H1 (cell line): ENCODE data around the gene PDZD4. TPM values are rescaled to one million over a fixed set of nuclear protein-coding genes. Genes with fewer than 3 reads are reported as not detected.
A peak's percentile ranks its signal among the peaks of the same experiment; 100 is the strongest.

Source experiments
- CTCF ChIA-PET: fragments of 300-600 bp; sonication (Branson Sonifier 250); formaldehyde crosslinking; loops from one replicate; lab custom pipeline; 2021; ENCODE audit not compliant: partially characterized antibody; lab: Charles Lee
- POLR2A ChIA-PET: fragments of 300-600 bp; sonication (Branson Sonifier 250); formaldehyde crosslinking; loops from one replicate; lab custom pipeline; 2021; ENCODE audit warnings: inconsistent platforms; ENCODE audit not compliant: partially characterized antibody; lab: Charles Lee
- DNase-seq, 2 experiments: peaks; one replicate each; pipeline versions ENCODE4 v3.0.0 to v3.0.0-alpha.2; 2010 to 2022; ENCODE audit warnings: low spot score in 2 of 2, low read depth in 1 of 2, mixed read lengths in 1 of 2
- FAIRE-seq: peaks from 2 replicates; lab custom pipeline; 2011; peaks lifted over from hg19 to GRCh38; lab: Jason Lieb, UNC
- H2AFZ ChIP-seq: 2 replicates; pipeline ENCODE4 v1.8.1; 2012; ENCODE audit warnings: low read length, inconsistent platforms
- H2AK5ac ChIP-seq: 2 replicates; pipeline ENCODE4 v1.6.1; 2013; ENCODE audit warnings: low read depth, low read length
- H2BK120ac ChIP-seq: replicated peaks from 2 replicates; pipeline ENCODE3; 2013; ENCODE audit warnings: low read depth, low read length, inconsistent platforms
- H2BK12ac ChIP-seq: 2 replicates; pipeline ENCODE4 v1.6.1; 2013; ENCODE audit warnings: low read depth, low read length
- H2BK15ac ChIP-seq: 2 replicates; pipeline ENCODE4 v1.6.1; 2013; ENCODE audit warnings: low read length
- H2BK20ac ChIP-seq: 2 replicates; pipeline ENCODE4 v1.6.1; 2013; ENCODE audit warnings: low read length
- H2BK5ac ChIP-seq: 2 replicates; pipeline ENCODE4 v1.6.1; 2013; ENCODE audit warnings: low read depth, low read length
- H3K14ac ChIP-seq: 2 replicates; pipeline ENCODE4 v1.6.1; 2013; ENCODE audit warnings: inconsistent platforms; ENCODE audit not compliant: insufficient read length
- H3K18ac ChIP-seq: 2 replicates; pipeline ENCODE4 v1.6.1; 2013; ENCODE audit warnings: low read length; ENCODE audit errors: extremely low read depth
- H3K23ac ChIP-seq: 2 replicates; pipeline ENCODE4 v1.6.1; 2013; ENCODE audit warnings: inconsistent platforms; ENCODE audit not compliant: insufficient read length
- H3K23me2 ChIP-seq: 2 replicates; pipeline ENCODE4 v1.6.1; 2013; ENCODE audit warnings: low read depth, low read length
- H3K27ac ChIP-seq: 2 replicates; pipeline ENCODE4 v1.6.1; 2011; ENCODE audit warnings: low read depth, low read length, inconsistent platforms
- H3K27me3 ChIP-seq, 4 experiments: replicated peaks in 1 of 4; 1 replicate in 1 of 4; 2 replicates in 3 of 4; pipeline versions ENCODE4 v1.6.1 to v1.8.1; 2011 to 2013; ENCODE audit warnings: low read length in 3 of 4, mild to moderate bottlenecking in 3 of 4, inconsistent platforms in 2 of 4, mixed read lengths in 2 of 4, moderate library complexity in 1 of 4; ENCODE audit not compliant: control insufficient read depth in 3 of 4, insufficient read depth in 3 of 4; ENCODE audit errors: extremely low read depth in 1 of 4
- H3K36me3 ChIP-seq, 4 experiments: 2 replicates each; pipeline versions ENCODE4 v1.6.1 to v1.8.1; 2011 to 2013; ENCODE audit warnings: mild to moderate bottlenecking in 4 of 4, low read length in 3 of 4, moderate library complexity in 2 of 4, control low read depth in 1 of 4, inconsistent platforms in 1 of 4; ENCODE audit not compliant: insufficient read depth in 4 of 4, control insufficient read depth in 2 of 4
- H3K4ac ChIP-seq: replicated peaks from 2 replicates; pipeline ENCODE3; 2013; ENCODE audit warnings: low read length, low read depth, mixed read lengths, inconsistent platforms; ENCODE audit not compliant: insufficient read length
- H3K4me1 ChIP-seq, 4 experiments: replicated peaks in 1 of 4; 1 replicate in 1 of 4; 2 replicates in 3 of 4; pipeline versions ENCODE4 v1.6.1 to v1.8.1; 2011 to 2013; ENCODE audit warnings: low read length in 3 of 4, inconsistent platforms in 2 of 4, mixed read lengths in 1 of 4; ENCODE audit not compliant: insufficient read depth in 4 of 4, control insufficient read depth in 3 of 4
- H3K4me2 ChIP-seq, 2 experiments: 2 replicates each; pipeline versions ENCODE4 v1.6.1 to v1.8.1; 2011 to 2013; ENCODE audit warnings: low read depth in 2 of 2, low read length in 2 of 2, control low read depth in 1 of 2, inconsistent platforms in 1 of 2, mild to moderate bottlenecking in 1 of 2; ENCODE audit not compliant: insufficient read depth in 1 of 2
- H3K4me3 ChIP-seq, 4 experiments: fragments of 200-600, 300-600 bp in 1 of 4; sonication (generic), shearing (Covaris generic), sonication (Bioruptor Twin) in 1 of 4; 2 replicates each; pipeline versions ENCODE4 v1.5.1 to v1.8.1; 2011 to 2016; ENCODE audit warnings: low read length in 4 of 4, low read depth in 3 of 4, control low read depth in 2 of 4, inconsistent platforms in 2 of 4, mild to moderate bottlenecking in 2 of 4, mixed read lengths in 1 of 4, moderate library complexity in 1 of 4; ENCODE audit not compliant: insufficient read depth in 2 of 4; ENCODE audit errors: extremely low read depth in 1 of 4
- H3K56ac ChIP-seq: replicated peaks from 2 replicates; pipeline ENCODE3; 2013; ENCODE audit warnings: low read depth, mild to moderate bottlenecking, mixed read lengths, low read length, inconsistent platforms; ENCODE audit not compliant: insufficient read length
- H3K79me1 ChIP-seq: 2 replicates; pipeline ENCODE4 v1.6.1; 2013; ENCODE audit warnings: low read depth, low read length, control low read depth
- H3K79me2 ChIP-seq, 2 experiments: 2 replicates each; pipeline versions ENCODE4 v1.6.1 to v1.8.1; 2012 to 2013; ENCODE audit warnings: low read length in 2 of 2, mild to moderate bottlenecking in 2 of 2, inconsistent platforms in 1 of 2; ENCODE audit not compliant: insufficient read depth in 2 of 2, control insufficient read depth in 1 of 2
- H3K9ac ChIP-seq, 4 experiments: replicated peaks in 1 of 4; 1 replicate in 1 of 4; 2 replicates in 3 of 4; pipeline versions ENCODE4 v1.6.1 to v1.8.1; 2011 to 2013; ENCODE audit warnings: low read depth in 3 of 4, low read length in 3 of 4, control low read depth in 2 of 4, mild to moderate bottlenecking in 2 of 4, moderate library complexity in 2 of 4, inconsistent platforms in 1 of 4; ENCODE audit errors: extremely low read depth in 1 of 4
- H3K9me3 ChIP-seq, 2 experiments: 2 replicates each; pipeline versions ENCODE4 v1.6.1 to v1.8.1; 2012 to 2013; ENCODE audit warnings: mild to moderate bottlenecking in 2 of 2, moderate library complexity in 2 of 2, control low read depth in 1 of 2, inconsistent platforms in 1 of 2, low read depth in 1 of 2, low read length in 1 of 2, mixed read lengths in 1 of 2; ENCODE audit not compliant: insufficient read depth in 2 of 2
- H4K20me1 ChIP-seq, 2 experiments: replicated peaks in 1 of 2; 2 replicates each; pipeline versions ENCODE3 to v1.8.1; 2011 to 2013; ENCODE audit warnings: inconsistent platforms in 2 of 2, low read length in 2 of 2, mild to moderate bottlenecking in 1 of 2; ENCODE audit not compliant: insufficient read depth in 2 of 2, control insufficient read depth in 1 of 2
- H4K5ac ChIP-seq: 2 replicates; pipeline ENCODE4 v1.6.1; 2013; ENCODE audit warnings: low read length, low read depth, mixed read lengths, inconsistent platforms; ENCODE audit not compliant: insufficient read length
- H4K8ac ChIP-seq: 2 replicates; pipeline ENCODE4 v1.8.0; 2013; ENCODE audit warnings: mild to moderate bottlenecking, moderate library complexity, low read length, inconsistent platforms; ENCODE audit not compliant: insufficient read depth; ENCODE audit errors: extremely low read depth
- H4K91ac ChIP-seq: replicated peaks from 2 replicates; pipeline ENCODE3; 2013; ENCODE audit warnings: low read length, mixed read lengths, inconsistent platforms; ENCODE audit not compliant: insufficient read length
- BRCA1 ChIP-seq: IDR thresholded peaks from 2 replicates; pipeline ENCODE4 v1.6.1; 2012; ENCODE audit warnings: low read depth, low read length, improper control_type of control experiment
- CBX8 ChIP-seq: fragments of 300-800, 300-1000 bp; sonication (generic); IDR thresholded peaks from 2 replicates; pipeline ENCODE4 v1.7.1; 2016; ENCODE audit warnings: low read depth, low read length, borderline replicate concordance
- CREB1 ChIP-seq: IDR thresholded peaks from 2 replicates; pipeline ENCODE4 v1.6.1; 2012; ENCODE audit warnings: inconsistent platforms
- JUN ChIP-seq: IDR thresholded peaks from 2 replicates; pipeline ENCODE4 v1.6.1; 2011; ENCODE audit warnings: low read depth, mild to moderate bottlenecking, improper control_type of control experiment, low read length
- NRF1 ChIP-seq: IDR thresholded peaks from 2 replicates; pipeline ENCODE4 v1.6.1; 2011; ENCODE audit warnings: mild to moderate bottlenecking, low read depth, low read length, improper control_type of control experiment
- POLR2A ChIP-seq, 2 experiments: IDR thresholded peaks; 1 replicate in 1 of 2; 2 replicates in 1 of 2; pipeline ENCODE4 v1.6.1; 2011; ENCODE audit warnings: low read depth in 2 of 2, low read length in 2 of 2, mild to moderate bottlenecking in 2 of 2; ENCODE audit errors: control extremely low read depth in 1 of 2
- POLR2AphosphoS5 ChIP-seq: IDR thresholded peaks from 2 replicates; pipeline ENCODE4 v1.6.1; 2011; ENCODE audit warnings: low read depth, low read length
- SP4 ChIP-seq: IDR thresholded peaks from 2 replicates; pipeline ENCODE4 v1.6.1; 2012; ENCODE audit warnings: low read length, inconsistent platforms
- TAF1 ChIP-seq: IDR thresholded peaks from 2 replicates; pipeline ENCODE4 v1.6.1; 2011; ENCODE audit warnings: mild to moderate bottlenecking, low read depth, low read length
- YY1 ChIP-seq: IDR thresholded peaks from 2 replicates; pipeline ENCODE4 v1.6.1; 2011; ENCODE audit warnings: low read depth, mild to moderate bottlenecking, low read length
- WGBS, 2 experiments: shearing (Covaris generic) in 1 of 2; methylation state at CpG; one replicate each; pipeline versions ENCODE4 v1.1.6 to v1.1.7; 2013 to 2015; ENCODE audit warnings: low lambda C conversion rate in 2 of 2, mixed read lengths in 2 of 2, inconsistent platforms in 1 of 2, low coverage in 1 of 2, missing lambda C conversion rate in 1 of 2; ENCODE audit not compliant: insufficient replicate concordance in 2 of 2, insufficient coverage in 1 of 2, insufficient read length in 1 of 2; ENCODE audit errors: extremely low coverage in 1 of 2, missing lambda C conversion rate in 1 of 2; 5-methylcytosine and 5-hydroxymethylcytosine counted together
- polyA plus RNA-seq, 7 experiments: library from polyadenylated mRNA; depleted of rRNA in 3 of 7; stranded (reverse) in 5 of 7; unstranded in 2 of 7; fragments of >200 nt in 5 of 7; fragments of 200-250 nt in 2 of 7; gene quantifications; 1 replicate in 5 of 7; 2 replicates in 1 of 7; 4 replicates in 1 of 7; pipeline versions ENCODE4 v1.2.1 to v1.2.3, GENCODE V29; 2011 to 2013; ENCODE audit warnings: missing spikeins in 2 of 7, mixed read lengths in 2 of 7
- total RNA-seq: library from RNA; stranded (reverse); fragmentation: NEBNext Ultra II Directional; extraction: Animal tissue kit (Norgen Biotek cat#: 25700); gene quantifications from 2 replicates; pipeline ENCODE4 v1.2.1, GENCODE V29; 2021
- TF ChIP-seq, protein P1 (sequence below): IDR thresholded peaks from 2 replicates; pipeline ENCODE4 v1.6.1; 2011; ENCODE audit warnings: low read depth, mild to moderate bottlenecking, low read length; ENCODE audit not compliant: insufficient read depth

Gene PDZD4
- total and polyA plus RNA-seq, 2 of the 8 experiments (the other 6 are each of a cell fraction or from before 2014, with no cell fraction given): 45.8 to 169 TPM

DNA sequence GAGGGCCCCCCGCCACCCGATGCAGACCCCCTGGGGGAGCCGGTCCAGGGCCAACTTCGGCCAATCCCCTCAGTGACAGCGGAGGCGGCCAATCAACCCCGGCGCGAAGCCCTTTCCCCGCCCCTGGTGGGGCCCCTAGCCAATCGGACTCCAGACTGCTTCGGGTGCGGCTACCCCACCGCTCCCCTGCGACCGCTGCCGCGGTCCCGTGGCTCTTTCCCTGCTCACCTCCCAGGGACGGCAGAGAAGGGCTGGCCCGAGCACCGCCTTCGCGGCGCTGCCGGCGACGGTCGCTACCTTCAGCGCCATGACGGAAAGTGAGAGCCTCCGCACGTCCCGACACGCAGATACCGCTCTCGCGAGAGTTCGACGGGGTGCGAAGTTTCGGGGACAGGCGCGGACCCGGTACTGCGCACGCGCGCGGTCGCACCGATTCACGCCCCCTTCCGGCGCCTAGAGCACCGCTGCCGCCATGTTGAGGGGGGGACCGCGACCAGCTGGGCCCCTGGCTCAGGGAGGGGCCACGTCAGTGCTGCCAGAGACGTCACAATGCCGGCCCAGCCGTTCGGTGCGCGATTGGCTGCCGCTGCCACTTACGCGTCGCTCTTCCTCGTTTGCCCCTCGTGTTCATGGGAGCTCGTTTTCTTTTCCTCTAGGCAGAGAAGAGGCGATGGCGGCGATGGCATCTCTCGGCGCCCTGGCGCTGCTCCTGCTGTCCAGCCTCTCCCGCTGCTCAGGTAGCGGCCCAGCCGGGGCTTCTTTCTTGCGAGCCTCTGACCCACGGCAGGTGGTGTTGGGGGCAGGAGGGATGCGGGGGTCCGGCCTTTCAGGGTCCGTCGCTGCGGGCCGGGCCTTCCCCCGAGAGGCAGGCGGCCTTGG, 36.1 kb downstream of the PDZD4 start, which contains the start of the genes IDH3G and SSR4:
IDH3G (minus strand) TSS at position 358 of the 879 bp plus-strand sequence; CDS start at position 309, 49 bp downstream.
SSR4 (plus strand) TSS at position 651 of the 879 bp plus-strand sequence; CDS start at position 671, 20 bp downstream.
- Histone ChIP-seq H3K18ac (peak within 1 kb of the TSS; percentile 95; the same call in 1 of the 2 replicates), H2BK15ac (no peak within 1 kb of the TSS), H4K8ac (peak within 1 kb of the TSS; percentile 98), H3K79me1 (no peaks in the 10 kb centered on the region; the same call in none of the 2 replicates), H3K4me2 (peak within 1 kb of the TSS; percentile 59 to 85), H3K79me2 (peaks cover 0 to 34% of the 10 kb centered on the region in 2 experiments; a peak in 1 of 4 replicates), H3K36me3 (peaks cover 0 to 25% (median 6%) of the 10 kb centered on the region in 4 experiments; a peak in 3 of 8 replicates), H3K23ac (no peak within 1 kb of the TSS), H3K56ac (no peak within 1 kb of the TSS), H4K5ac (peak within 1 kb of the TSS; percentile 92), H2BK5ac (peak within 1 kb of the TSS; percentile 94), H2BK120ac (no peak within 1 kb of the TSS), H4K20me1 (peaks cover 0 to 8% of the 10 kb centered on the region in 2 experiments), H2AK5ac (no peak within 1 kb of the TSS), H3K4me3 (peak within 1 kb of the TSS; percentile 77 to 92 (median 83)), H3K14ac (no peak within 1 kb of the TSS), H2BK12ac (no peak within 1 kb of the TSS), H4K91ac (peak within 1 kb of the TSS; percentile 91), H3K4me1 (peaks cover 0 to 17% (median 6%) of the 10 kb centered on the region in 4 experiments; a peak in 4 of 7 replicates), H3K27me3 (no peaks in the 10 kb centered on the region), H3K23me2 (peaks cover 2% of the 10 kb centered on the region; the same call in 1 of the 2 replicates), H3K27ac (peak within 1 kb of the TSS; percentile 96; the same call in 1 of the 2 replicates), H3K9ac (peak within 1 kb of the TSS; percentile 65 to 97 (median 93)), H2AFZ (peak within 1 kb of the TSS; percentile 95; the same call in 1 of the 2 replicates), H3K9me3 (no peaks in the 10 kb centered on the region), H2BK20ac (no peak within 1 kb of the TSS), H3K4ac (peak within 1 kb of the TSS; percentile 53)
- FAIRE-seq: peak; percentile 87
- DNase-seq: peak; percentile 81 to 91
- CTCF ChIA-PET: interaction anchor here (0.8 to 1.4 kb wide), 6 partner anchors 12 to 90 kb away, joined by 3 to 4 read pairs (median 4); no protein-coding TSS in a partner anchor
- POLR2A ChIA-PET: interaction anchor here (0.7 to 2.9 kb wide), 20 partner anchors 8 to 174 kb away, joined by 3 to 22 read pairs (median 3); partner anchors contain the start of gene NAA10
- WGBS, 2 experiments: 0% methylated on average over 4 of the region's 92 CpGs; no CpG with 5 or more reads in 1 of the 2 experiments
- TF ChIP-seq JUN (no peak), POLR2A (IDR thresholded peaks at IDR 0.05; ENCODE audit: control extremely low read depth in 1 of 2, low read depth in 2 of 2, low read length in 2 of 2) (peak in 1 of 2 experiments; percentile 57; a peak in 2 of 3 replicates), YY1 (peak; percentile 94), TAF1 (peak; percentile 80), POLR2AphosphoS5 (peak; percentile 49; the same call in 1 of the 2 replicates), NRF1 (peak; percentile 60), SP4 (no peak), CBX8 (no peak), BRCA1 (peak; percentile 77), CREB1 (peak; percentile 92)
- TF ChIP-seq, protein P1, sequence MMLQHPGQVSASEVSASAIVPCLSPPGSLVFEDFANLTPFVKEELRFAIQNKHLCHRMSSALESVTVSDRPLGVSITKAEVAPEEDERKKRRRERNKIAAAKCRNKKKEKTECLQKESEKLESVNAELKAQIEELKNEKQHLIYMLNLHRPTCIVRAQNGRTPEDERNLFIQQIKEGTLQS: no peak
